ENCODE measurements around the gene ENOSF1.
"Not testable (repeated sequence)": the region's sequence is repeated elsewhere in the genome, so short reads cannot be mapped to it uniquely, and the experiment has no call there.

ENOSF1 gene

GRCh38 chr18:712401-713134 is at the start of gene ENOSF1:
ENOSF1 (minus strand) TSS chr18:712630; CDS start chr18:712587, 43 bp downstream.
- H3K4me1 Mint-ChIP-seq (ENCODE audit: low read depth) = peaks cover 20% of the 10 kb centered on the region
- H3K9me3 Mint-ChIP-seq = no peaks in the 10 kb centered on the region
- H3K36me3 Mint-ChIP-seq (ENCODE audit: low read depth) = peaks cover 14% of the 10 kb centered on the region
- peak within 1 kb of the TSS; percentile 87 for H3K27ac Mint-ChIP-seq
- peak within 1 kb of the TSS; percentile 83 for H3K4me3 Mint-ChIP-seq
- H3K27me3 Mint-ChIP-seq (ENCODE audit: low read depth) = no peaks in the 10 kb centered on the region

GRCh38 chr18:759864-760263 is 47.4 kb upstream of the ENOSF1 start:
- H3K4me3 Mint-ChIP-seq = not testable (repeated sequence)

GRCh38 chr18:755506-755905 is 43.1 kb upstream of the ENOSF1 start:
- Mint-ChIP-seq H3K27me3 (ENCODE audit: low read depth) (no peaks in the 10 kb centered on the region), H3K9me3 (no peaks in the 10 kb centered on the region), H3K4me1 (ENCODE audit: low read depth) (no peaks in the 10 kb centered on the region), H3K27ac (no peak overlapping the region), H3K4me3 (no peak overlapping the region), H3K36me3 (ENCODE audit: low read depth) (peaks cover 13% of the 10 kb centered on the region)

More at GRCh38 chr18:759864-760263, 47.4 kb upstream of the ENOSF1 start:
- H3K27me3 Mint-ChIP-seq (ENCODE audit: low read depth); H3K27ac Mint-ChIP-seq; H3K4me1 Mint-ChIP-seq (ENCODE audit: low read depth); H3K9me3 Mint-ChIP-seq; H3K36me3 Mint-ChIP-seq (ENCODE audit: low read depth): not testable (repeated sequence)

GRCh38 chr18:754656-755055 is 42.2 kb upstream of the ENOSF1 start:
- Mint-ChIP-seq H3K4me3 (no peak overlapping the region), H3K4me1 (ENCODE audit: low read depth) (no peaks in the 10 kb centered on the region), H3K27me3 (ENCODE audit: low read depth) (no peaks in the 10 kb centered on the region), H3K9me3 (no peaks in the 10 kb centered on the region), H3K27ac (no peak overlapping the region), H3K36me3 (ENCODE audit: low read depth) (peaks cover 15% of the 10 kb centered on the region)

GRCh38 chr18:750456-750855 is 38.0 kb upstream of the ENOSF1 start:
- Mint-ChIP-seq H3K4me1 (ENCODE audit: low read depth) (no peaks in the 10 kb centered on the region), H3K27ac (no peak overlapping the region), H3K4me3 (no peak overlapping the region), H3K9me3 (no peaks in the 10 kb centered on the region), H3K27me3 (ENCODE audit: low read depth) (no peaks in the 10 kb centered on the region), H3K36me3 (ENCODE audit: low read depth) (peaks cover 25% of the 10 kb centered on the region)

- H3K27ac Mint-ChIP-seq = no peak overlapping the region
- H3K9me3 Mint-ChIP-seq = no peaks in the 10 kb centered on the region
- peaks cover 21% of the 10 kb centered on the region for H3K36me3 Mint-ChIP-seq (ENCODE audit: low read depth)
- H3K4me3 Mint-ChIP-seq = no peak overlapping the region
- H3K27me3 Mint-ChIP-seq (ENCODE audit: low read depth) = no peaks in the 10 kb centered on the region
- no peaks in the 10 kb centered on the region for H3K4me1 Mint-ChIP-seq (ENCODE audit: low read depth)
Measured at GRCh38 chr18:744832-745597, 32.6 kb upstream of the ENOSF1 start.

GRCh38 chr18:741931-742512 is 29.6 kb upstream of the ENOSF1 start:
- H3K27me3 Mint-ChIP-seq (ENCODE audit: low read depth) = no peaks in the 10 kb centered on the region
- no peak overlapping the region for H3K4me3 Mint-ChIP-seq
- no peaks in the 10 kb centered on the region for H3K9me3 Mint-ChIP-seq
- H3K4me1 Mint-ChIP-seq (ENCODE audit: low read depth) = no peaks in the 10 kb centered on the region
- H3K36me3 Mint-ChIP-seq (ENCODE audit: low read depth) = peaks cover 22% of the 10 kb centered on the region
- no peak overlapping the region for H3K27ac Mint-ChIP-seq

- H3K4me3 Mint-ChIP-seq = no peak overlapping the region
- H3K9me3 Mint-ChIP-seq = no peaks in the 10 kb centered on the region
- H3K27ac Mint-ChIP-seq = no peak overlapping the region
- peaks cover 31% of the 10 kb centered on the region for H3K36me3 Mint-ChIP-seq (ENCODE audit: low read depth)
- peaks cover 7% of the 10 kb centered on the region for H3K4me1 Mint-ChIP-seq (ENCODE audit: low read depth)
- no peaks in the 10 kb centered on the region for H3K27me3 Mint-ChIP-seq (ENCODE audit: low read depth)
Measured at GRCh38 chr18:732371-732770, 19.9 kb upstream of the ENOSF1 start.

GRCh38 chr18:731185-731584 is 18.8 kb upstream of the ENOSF1 start:
- H3K4me1 Mint-ChIP-seq (ENCODE audit: low read depth) = peaks cover 7% of the 10 kb centered on the region
- H3K4me3 Mint-ChIP-seq = no peak overlapping the region
- peaks cover 28% of the 10 kb centered on the region for H3K36me3 Mint-ChIP-seq (ENCODE audit: low read depth)
- H3K27ac Mint-ChIP-seq = no peak overlapping the region
- H3K9me3 Mint-ChIP-seq = no peaks in the 10 kb centered on the region
- H3K27me3 Mint-ChIP-seq (ENCODE audit: low read depth) = no peaks in the 10 kb centered on the region

- no peak overlapping the region for H3K27ac Mint-ChIP-seq
- H3K4me3 Mint-ChIP-seq = no peak overlapping the region
- no peaks in the 10 kb centered on the region for H3K9me3 Mint-ChIP-seq
- H3K27me3 Mint-ChIP-seq (ENCODE audit: low read depth) = no peaks in the 10 kb centered on the region
- H3K36me3 Mint-ChIP-seq (ENCODE audit: low read depth) = peaks cover 25% of the 10 kb centered on the region
- H3K4me1 Mint-ChIP-seq (ENCODE audit: low read depth) = peaks cover 7% of the 10 kb centered on the region
Measured at GRCh38 chr18:730692-731091, 18.3 kb upstream of the ENOSF1 start.

- not testable (repeated sequence) for H3K27me3 Mint-ChIP-seq (ENCODE audit: low read depth); H3K27ac Mint-ChIP-seq; H3K4me1 Mint-ChIP-seq (ENCODE audit: low read depth); H3K4me3 Mint-ChIP-seq; H3K9me3 Mint-ChIP-seq
- H3K36me3 Mint-ChIP-seq (ENCODE audit: low read depth) = peaks cover 21% of the 10 kb centered on the region
Measured at GRCh38 chr18:730120-730519, 17.7 kb upstream of the ENOSF1 start.

GRCh38 chr18:725646-726045 is 13.2 kb upstream of the ENOSF1 start:
- Mint-ChIP-seq H3K27me3 (ENCODE audit: low read depth) (no peaks in the 10 kb centered on the region), H3K4me1 (ENCODE audit: low read depth) (peaks cover under 1% of the 10 kb centered on the region), H3K27ac (no peak overlapping the region), H3K4me3 (no peak overlapping the region), H3K9me3 (no peaks in the 10 kb centered on the region), H3K36me3 (ENCODE audit: low read depth) (peaks cover 18% of the 10 kb centered on the region)

- no peak overlapping the region for H3K4me3 Mint-ChIP-seq
- H3K4me1 Mint-ChIP-seq (ENCODE audit: low read depth) = no peaks in the 10 kb centered on the region
- peaks cover 10% of the 10 kb centered on the region for H3K36me3 Mint-ChIP-seq (ENCODE audit: low read depth)
- no peak overlapping the region for H3K27ac Mint-ChIP-seq
- H3K9me3 Mint-ChIP-seq = no peaks in the 10 kb centered on the region
- H3K27me3 Mint-ChIP-seq (ENCODE audit: low read depth) = no peaks in the 10 kb centered on the region
Measured at GRCh38 chr18:723541-724080, 11.2 kb upstream of the ENOSF1 start.

- H3K27me3 Mint-ChIP-seq (ENCODE audit: low read depth) = no peaks in the 10 kb centered on the region
- H3K27ac Mint-ChIP-seq = no peak overlapping the region
- H3K36me3 Mint-ChIP-seq (ENCODE audit: low read depth) = peaks cover 2% of the 10 kb centered on the region
- H3K4me1 Mint-ChIP-seq (ENCODE audit: low read depth) = peaks cover 2% of the 10 kb centered on the region
- no peaks in the 10 kb centered on the region for H3K9me3 Mint-ChIP-seq
- H3K4me3 Mint-ChIP-seq = no peak overlapping the region
Measured at GRCh38 chr18:717003-717402, 4.6 kb upstream of the ENOSF1 start.

- no peaks in the 10 kb centered on the region for H3K27me3 Mint-ChIP-seq (ENCODE audit: low read depth)
- no peak overlapping the region for H3K27ac Mint-ChIP-seq
- H3K4me1 Mint-ChIP-seq (ENCODE audit: low read depth) = peaks cover 10% of the 10 kb centered on the region
- no peak overlapping the region for H3K4me3 Mint-ChIP-seq
- H3K9me3 Mint-ChIP-seq = no peaks in the 10 kb centered on the region
- H3K36me3 Mint-ChIP-seq (ENCODE audit: low read depth) = peaks cover 2% of the 10 kb centered on the region
Measured at GRCh38 chr18:715626-716025, 3.2 kb upstream of the ENOSF1 start.

Measured in T-helper 1 cell treated with Interleukin-12 subunit alpha and Interleukin-12 subunit beta and Interleukin-4 antibody, amounts not matched to agents 30 μg/mL and 1 μg/mL, for 36 hours (primary cell).